ENCODE measurements around the gene FBXL17.
"Not testable (repeated sequence)": the region's sequence is repeated elsewhere in the genome, so short reads cannot be mapped to it uniquely, and the experiment has no call there.

Gene FBXL17

GRCh38 chr5:108238936-108239887 is 142.7 kb downstream of the FBXL17 start:
- no peak for DNase-seq

GRCh38 chr5:108238461-108238860 is 143.4 kb downstream of the FBXL17 start:
- no peak for DNase-seq

- no peak for DNase-seq
Observed at GRCh38 chr5:108233617-108234155, 148.2 kb downstream of the FBXL17 start.

DNA sequence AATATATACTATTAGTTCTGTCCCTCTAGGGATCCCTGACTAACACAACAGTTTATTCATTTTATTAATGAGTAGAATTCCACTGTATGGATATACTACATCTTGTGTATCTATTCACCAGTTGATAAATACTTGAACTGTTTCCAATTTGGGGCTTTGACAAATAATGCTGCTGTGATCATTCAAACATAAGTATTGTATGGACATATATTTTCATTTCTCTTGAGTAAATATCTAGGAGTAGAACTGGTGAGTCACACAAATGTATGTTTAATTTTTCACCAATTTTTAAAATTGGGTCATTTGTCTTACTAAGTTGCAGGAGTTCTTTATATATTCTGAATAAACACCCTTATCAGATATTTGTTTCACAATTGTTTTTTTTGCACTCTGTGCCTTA is 149.1 kb downstream of the FBXL17 start:
- no peak for DNase-seq

- no peak for DNase-seq
Observed at GRCh38 chr5:108222011-108222410, 159.9 kb downstream of the FBXL17 start.

DNA sequence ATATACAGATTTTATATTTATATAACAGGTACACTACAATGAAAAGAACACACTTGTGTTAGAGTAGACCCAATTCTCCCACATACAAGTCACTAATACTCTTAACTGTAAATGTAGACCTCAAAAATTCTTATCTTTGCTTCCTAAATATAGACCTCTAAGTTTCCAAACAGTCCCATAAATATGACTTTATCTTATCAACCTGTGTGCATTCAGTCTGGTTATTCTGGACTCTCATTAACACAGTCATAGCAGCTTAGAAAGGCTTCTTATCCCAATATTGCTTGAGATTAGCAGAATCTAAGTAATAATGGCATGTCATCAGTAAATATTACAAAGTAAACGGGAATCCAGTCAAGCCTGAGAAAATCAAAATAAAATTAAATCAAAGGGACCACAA is 161.1 kb downstream of the FBXL17 start:
- no peak for DNase-seq

DNA sequence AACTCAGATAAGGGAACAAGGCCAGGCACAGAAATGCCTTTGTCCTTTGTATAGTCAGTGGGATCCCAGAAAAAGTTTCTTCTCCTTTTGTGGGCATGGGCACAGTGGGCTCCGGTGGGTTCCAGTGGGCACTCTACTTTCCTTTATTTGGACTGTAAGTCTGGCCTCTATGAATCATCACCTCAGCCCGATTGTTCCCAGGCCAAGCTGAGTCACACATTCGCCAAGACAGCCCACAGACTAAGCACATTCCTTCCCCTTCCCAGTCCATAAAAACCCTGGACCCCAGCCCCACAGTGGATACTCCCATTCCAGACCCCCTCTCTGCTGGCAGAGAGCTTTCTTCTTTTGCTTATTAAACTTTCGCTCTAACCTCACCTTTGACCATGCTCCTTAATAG is 165.0 kb downstream of the FBXL17 start:
- no peak for DNase-seq

DNA sequence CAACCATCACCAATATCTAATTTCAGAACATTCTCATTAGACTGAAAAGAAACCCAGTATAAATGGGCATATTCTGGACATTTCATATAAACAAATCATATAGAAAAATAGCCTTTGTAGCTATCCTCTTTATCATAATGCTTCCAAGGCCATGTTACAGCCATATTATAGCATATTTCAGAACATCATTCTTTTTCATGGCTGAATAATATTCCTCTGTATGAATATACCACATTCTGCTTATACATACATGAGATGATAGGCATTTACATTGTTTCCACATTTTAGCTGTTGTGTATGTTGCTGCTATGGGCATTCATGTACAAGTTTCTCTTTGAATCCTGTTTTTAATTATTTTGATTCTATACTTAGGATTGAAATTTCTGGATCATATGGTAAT is 167.0 kb downstream of the FBXL17 start:
- DNase-seq = no peak

- no peak for DNase-seq
Observed at GRCh38 chr5:108212775-108213346, 169.0 kb downstream of the FBXL17 start.

DNA sequence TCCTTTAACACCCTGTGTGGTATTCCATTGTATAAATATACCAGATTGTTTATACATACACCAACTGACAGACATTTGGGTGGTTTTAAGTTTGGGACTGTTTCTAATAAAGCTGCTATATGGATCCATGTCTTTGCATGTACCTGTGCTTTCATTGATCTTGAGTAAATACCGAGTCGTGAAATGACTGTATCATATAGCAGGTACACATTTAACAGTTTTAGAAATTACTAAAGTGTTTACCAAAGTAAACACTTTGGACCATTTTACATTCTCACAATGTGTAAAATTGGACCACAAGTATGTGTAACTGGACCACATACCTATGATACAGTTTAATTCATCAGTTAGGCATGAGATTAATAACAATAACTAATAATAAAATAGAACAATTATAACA is 175.2 kb downstream of the FBXL17 start:
- no peak for DNase-seq

DNA sequence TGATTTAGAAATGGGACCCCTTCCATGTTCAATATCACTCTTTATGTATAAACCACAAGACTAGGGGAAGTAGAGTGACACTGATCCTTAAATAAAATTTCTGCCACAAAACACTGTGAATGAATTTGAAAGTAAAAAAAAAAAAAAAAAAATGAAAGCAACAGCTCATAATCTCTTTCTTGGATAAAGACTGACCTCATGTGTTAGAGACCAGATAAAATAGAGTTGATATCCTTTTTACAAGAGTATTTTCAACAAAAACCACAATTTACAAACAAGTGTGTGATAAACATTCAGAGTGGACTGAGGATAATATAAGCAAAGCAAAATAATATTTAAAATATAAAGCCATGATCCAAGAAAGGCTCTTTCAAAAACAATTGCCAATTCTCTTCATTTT is 180.2 kb downstream of the FBXL17 start:
- DNase-seq = no peak

DNA sequence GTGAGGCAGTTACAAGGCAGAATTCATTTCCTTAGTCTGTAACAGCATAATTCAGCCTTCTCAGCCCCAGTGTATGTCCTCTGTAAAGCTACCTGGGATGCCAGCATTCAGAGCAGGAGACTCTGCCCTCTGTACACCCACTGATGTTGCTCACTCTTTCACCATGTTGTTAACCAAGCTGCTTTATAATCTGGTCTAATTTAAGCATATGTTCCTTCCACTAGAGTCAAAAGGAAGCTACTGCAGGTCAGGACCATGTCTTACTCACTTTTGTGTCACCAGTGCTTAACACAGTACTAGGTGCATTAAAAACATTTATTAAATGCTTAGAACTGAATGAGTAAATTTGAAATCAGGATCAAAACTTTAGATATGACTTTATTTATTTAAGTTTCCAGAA is 185.6 kb downstream of the FBXL17 start:
- DNase-seq = no peak

DNA sequence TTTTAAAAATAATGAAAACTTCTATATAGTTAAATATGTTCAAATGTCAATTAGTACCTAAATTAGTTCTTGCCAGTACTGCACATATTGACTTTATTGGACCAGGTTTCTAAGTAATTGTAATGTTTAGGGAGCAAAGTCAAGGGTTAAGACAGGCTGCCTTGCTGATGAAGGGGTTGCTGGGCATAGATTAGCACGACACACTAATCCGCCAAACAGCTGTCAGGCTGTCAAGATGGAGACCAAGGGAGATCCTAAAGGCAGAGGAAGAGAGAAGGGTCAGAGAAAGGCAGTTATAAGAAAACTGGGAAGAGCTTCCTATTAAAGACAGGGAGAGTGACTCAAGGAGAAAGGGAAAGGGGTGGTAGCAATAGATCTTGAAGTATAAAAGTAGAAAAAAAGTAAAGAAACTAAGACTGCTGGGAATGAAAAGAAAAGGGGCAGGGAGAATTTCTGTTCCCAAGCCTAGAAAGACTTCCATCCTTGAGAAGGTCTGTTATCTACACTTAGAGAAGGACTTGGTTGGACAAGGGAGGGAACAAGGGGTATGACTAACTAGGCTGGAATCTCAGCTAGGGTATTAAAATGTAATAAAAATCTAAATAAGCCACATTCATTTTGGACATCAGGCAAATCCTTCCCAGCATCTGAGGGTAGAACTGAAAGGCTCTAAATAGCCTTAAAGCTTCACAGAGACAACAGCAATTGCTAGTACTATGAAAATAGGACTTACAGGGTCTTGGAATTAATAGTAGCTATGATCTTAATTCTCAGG is 188.7 kb downstream of the FBXL17 start:
- DNase-seq = no peak

DNA sequence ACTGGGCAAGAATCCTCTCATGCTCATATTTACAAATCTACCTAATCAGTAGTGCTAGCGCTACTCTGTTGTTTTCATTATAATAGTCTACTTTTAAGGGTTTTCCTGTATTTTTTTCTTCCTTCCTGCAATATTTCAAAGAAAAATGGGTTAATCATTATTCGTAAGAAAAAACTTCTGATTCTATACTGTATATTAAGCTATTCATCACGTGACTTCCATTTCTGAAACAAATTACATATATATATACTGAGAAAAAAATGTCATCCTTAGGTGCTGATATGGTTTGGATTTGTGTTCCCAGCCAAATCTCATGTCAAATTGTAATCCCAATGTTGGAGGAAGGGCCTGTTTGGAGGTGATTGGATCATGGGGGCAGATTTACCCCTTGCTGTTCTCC is 197.0 kb downstream of the FBXL17 start:
- DNase-seq = no peak

- DNase-seq = no peak
Observed at GRCh38 chr5:108181975-108182374, 199.9 kb downstream of the FBXL17 start.

- DNase-seq = no peak
Observed at GRCh38 chr5:108174286-108174685, 207.6 kb downstream of the FBXL17 start.

GRCh38 chr5:108171759-108172158 is 210.1 kb downstream of the FBXL17 start:
- DNase-seq = no peak

GRCh38 chr5:108168915-108169314 is 213.0 kb downstream of the FBXL17 start:
- DNase-seq = no peak

GRCh38 chr5:108167174-108167573 is 214.7 kb downstream of the FBXL17 start:
- DNase-seq = no peak

GRCh38 chr5:108164574-108164973 is 217.3 kb downstream of the FBXL17 start:
- DNase-seq = no peak

DNA sequence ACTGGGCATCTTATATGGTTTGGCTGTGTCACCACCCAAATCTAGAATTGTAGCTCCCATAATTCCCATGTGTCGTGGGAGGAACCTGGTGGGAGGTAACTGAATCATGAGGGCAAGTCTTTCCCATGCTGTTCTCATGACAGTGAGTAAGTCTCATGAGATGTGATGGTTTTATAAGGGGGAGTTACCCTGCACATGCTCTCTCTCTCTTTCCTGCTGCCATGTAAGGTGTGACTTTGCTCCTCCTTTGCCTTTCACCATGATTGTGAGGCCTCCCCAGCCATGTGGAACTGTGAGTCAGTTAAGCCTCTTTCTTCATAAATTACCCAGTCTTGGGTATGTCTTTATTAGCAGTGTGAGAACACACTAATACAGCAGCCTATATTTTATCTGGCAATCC is 229.0 kb downstream of the FBXL17 start:
- not testable (repeated sequence) for DNase-seq

- DNase-seq = no peak
Observed at GRCh38 chr5:108149369-108149768, 232.5 kb downstream of the FBXL17 start.

- DNase-seq = no peak
Observed at GRCh38 chr5:108148715-108149139, 233.2 kb downstream of the FBXL17 start.

All from DMS79 (cell line).